WERI-Rb-1 (cell line): Measurements from ENCODE around the gene WFDC10A.
"Not testable (repeated sequence)": the region's sequence is repeated elsewhere in the genome, so short reads cannot be mapped to it uniquely, and the experiment has no call there.

ENCODE experiments used
- DNase-seq: peaks from one replicate; pipeline ENCODE4 v3.0.0-alpha.2; 2020
- H3K27ac ChIP-seq: fragments of 250-450 bp; sonication (Bioruptor Pico); 2 replicates; pipeline ENCODE4 v1.5.1; 2020; ENCODE audit warnings: mild to moderate bottlenecking, moderate library complexity
- H3K27me3 ChIP-seq: fragments of 250-450 bp; sonication (Bioruptor Pico); 2 replicates; pipeline ENCODE4 v1.5.1; 2021; ENCODE audit warnings: mild to moderate bottlenecking, low read depth, moderate library complexity; ENCODE audit not compliant: insufficient read depth, severe bottlenecking
- H3K36me3 ChIP-seq: fragments of 250-450 bp; sonication (Bioruptor Pico); 2 replicates; pipeline ENCODE4 v1.5.1; 2020; ENCODE audit warnings: mild to moderate bottlenecking, moderate library complexity
- H3K4me3 ChIP-seq: 2 replicates; pipeline ENCODE4 v1.5.1; 2011; ENCODE audit warnings: low read depth, mild to moderate bottlenecking, control low read depth, low read length
- H3K9me3 ChIP-seq: fragments of 250-450 bp; sonication (Bioruptor Pico); 2 replicates; pipeline ENCODE4 v1.5.1; 2021; ENCODE audit warnings: mild to moderate bottlenecking, moderate library complexity; ENCODE audit not compliant: severe bottlenecking
- TF ChIP-seq, protein P1 (sequence below): IDR thresholded peaks from 2 replicates; pipeline ENCODE4 v1.5.1; 2011; ENCODE audit warnings: low read depth, mild to moderate bottlenecking, control low read depth, inconsistent platforms, low read length

The WFDC10A gene

DNA sequence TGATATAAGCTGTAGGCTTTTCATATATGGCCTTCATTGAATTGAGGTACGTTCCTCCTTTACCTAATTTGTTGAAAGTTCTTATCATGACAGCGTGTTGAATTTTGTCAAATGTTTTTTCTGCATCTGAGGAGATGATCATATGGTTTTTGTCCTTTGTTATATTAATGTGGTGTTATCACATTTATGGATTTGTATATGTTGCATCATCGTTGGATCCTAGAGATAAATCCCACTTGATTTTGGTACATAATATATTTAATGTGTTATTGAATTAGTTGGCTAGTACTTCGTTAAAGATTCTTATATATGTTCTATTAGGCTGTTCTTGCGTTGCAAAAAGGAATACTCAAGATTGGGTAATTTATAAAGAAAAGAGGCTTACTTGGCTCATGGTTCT lies 10.1 kb downstream of the WFDC10A start:
- TF ChIP-seq, protein P1, sequence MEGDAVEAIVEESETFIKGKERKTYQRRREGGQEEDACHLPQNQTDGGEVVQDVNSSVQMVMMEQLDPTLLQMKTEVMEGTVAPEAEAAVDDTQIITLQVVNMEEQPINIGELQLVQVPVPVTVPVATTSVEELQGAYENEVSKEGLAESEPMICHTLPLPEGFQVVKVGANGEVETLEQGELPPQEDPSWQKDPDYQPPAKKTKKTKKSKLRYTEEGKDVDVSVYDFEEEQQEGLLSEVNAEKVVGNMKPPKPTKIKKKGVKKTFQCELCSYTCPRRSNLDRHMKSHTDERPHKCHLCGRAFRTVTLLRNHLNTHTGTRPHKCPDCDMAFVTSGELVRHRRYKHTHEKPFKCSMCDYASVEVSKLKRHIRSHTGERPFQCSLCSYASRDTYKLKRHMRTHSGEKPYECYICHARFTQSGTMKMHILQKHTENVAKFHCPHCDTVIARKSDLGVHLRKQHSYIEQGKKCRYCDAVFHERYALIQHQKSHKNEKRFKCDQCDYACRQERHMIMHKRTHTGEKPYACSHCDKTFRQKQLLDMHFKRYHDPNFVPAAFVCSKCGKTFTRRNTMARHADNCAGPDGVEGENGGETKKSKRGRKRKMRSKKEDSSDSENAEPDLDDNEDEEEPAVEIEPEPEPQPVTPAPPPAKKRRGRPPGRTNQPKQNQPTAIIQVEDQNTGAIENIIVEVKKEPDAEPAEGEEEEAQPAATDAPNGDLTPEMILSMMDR, result no peak
- no peaks in the 10 kb centered on the region for H3K36me3 ChIP-seq
- no peak for DNase-seq
- H3K27ac ChIP-seq, result no peak overlapping the region
- H3K9me3 ChIP-seq, result peaks cover 2% of the 10 kb centered on the region
- H3K4me3 ChIP-seq, result no peak overlapping the region
- H3K27me3 ChIP-seq, result no peaks in the 10 kb centered on the region

DNA sequence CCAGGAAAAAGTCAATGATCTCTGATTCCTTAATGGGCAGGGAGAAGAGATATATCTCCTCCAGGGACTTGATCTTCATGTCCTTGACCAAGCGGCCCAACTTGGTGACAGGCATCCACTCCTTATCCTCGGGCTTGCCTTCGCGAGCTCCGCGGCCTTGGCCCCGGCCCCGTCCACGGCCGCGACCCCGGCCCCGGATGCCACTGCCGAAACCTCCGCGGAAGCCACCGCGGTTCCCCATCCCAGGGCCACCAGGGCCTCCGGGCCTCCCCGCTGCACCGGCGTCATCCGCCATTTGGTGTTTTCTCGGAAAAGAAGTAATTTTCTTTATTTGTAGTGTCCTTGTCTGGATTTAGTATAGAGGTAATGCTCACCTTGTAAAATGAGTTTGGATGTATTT lies 11.5 kb downstream of the WFDC10A start:
- not testable (repeated sequence) for H3K36me3 ChIP-seq, DNase-seq, H3K9me3 ChIP-seq, H3K4me3 ChIP-seq, H3K27me3 ChIP-seq, H3K27ac ChIP-seq

DNA sequence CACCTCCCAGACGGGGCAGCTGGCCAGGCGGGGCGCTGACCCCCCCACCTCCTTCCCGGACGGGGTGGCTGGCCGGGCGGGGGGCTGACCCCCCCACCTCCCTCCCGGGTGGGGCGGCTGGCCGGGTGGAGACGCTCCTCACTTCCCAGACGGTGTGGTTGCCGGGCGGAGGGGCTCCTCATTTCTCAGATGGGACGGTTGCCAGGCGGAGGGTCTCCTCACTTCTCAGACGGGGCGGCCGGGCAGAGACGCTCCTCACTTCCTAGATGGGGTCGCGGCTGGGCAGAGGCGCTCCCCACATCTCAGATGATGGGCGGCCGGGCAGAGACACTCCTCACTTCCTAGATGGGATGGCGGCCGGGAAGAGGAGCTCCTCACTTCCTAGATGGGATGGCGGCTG lies 16.3 kb downstream of the WFDC10A start:
- H3K27me3 ChIP-seq, H3K27ac ChIP-seq, H3K36me3 ChIP-seq, H3K9me3 ChIP-seq, H3K4me3 ChIP-seq, DNase-seq: not testable (repeated sequence)

DNA sequence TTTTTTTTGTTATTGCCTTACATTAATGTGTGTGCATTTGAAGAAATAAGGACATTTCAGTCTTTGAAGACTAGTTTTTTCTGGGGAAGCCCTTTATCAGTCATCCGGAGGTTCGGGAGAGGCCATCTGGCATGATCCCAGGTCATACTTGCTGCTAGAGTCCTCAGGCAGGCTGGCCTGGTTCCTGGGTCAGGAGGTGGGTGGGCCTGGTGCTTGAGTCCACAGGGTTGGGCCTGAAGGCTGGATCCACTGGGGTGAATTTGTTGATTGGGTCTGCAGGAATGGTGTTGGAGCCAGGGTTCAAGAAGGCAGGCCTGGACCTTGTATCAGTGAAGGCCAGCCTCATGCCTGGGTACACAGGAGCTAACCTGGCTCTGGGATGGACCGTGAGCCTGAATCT lies 17.3 kb downstream of the WFDC10A start:
- Histone ChIP-seq H3K9me3 (no peaks in the 10 kb centered on the region), H3K4me3 (no peak overlapping the region), H3K36me3 (no peaks in the 10 kb centered on the region), H3K27me3 (no peaks in the 10 kb centered on the region), H3K27ac (no peak overlapping the region)
- DNase-seq, result no peak
- TF ChIP-seq, protein P1, result no peak

DNA sequence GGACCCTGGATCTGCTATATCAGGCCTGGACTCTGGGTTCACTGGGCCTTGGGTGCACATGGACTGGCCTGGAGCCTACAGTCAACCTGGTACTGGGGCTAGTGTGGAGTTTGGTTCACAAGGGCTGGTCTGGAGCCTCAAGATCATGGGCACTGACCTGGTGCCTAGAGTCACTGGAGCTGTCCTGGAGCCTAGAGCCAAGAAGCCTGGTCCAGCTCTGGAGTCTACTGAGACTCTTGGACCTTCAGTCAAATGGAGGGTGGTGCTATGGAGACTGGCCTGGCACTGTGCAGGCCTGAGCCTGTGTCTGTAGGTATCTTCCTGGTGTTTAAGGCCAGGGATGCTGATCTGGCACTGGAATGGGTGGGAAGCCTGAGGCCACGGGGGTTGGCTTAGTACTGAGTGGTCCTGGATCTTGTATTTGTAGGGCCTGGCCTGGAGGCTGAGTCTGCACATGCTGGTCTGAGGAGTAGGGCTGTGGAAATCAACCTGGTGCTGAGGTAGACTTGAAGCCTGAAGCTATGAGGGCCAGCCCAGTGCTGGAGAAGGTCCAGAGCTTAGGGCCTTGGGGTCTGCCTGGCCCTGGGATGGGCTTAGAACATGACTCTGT lies 18.0 kb downstream of the WFDC10A start:
- Histone ChIP-seq H3K27ac (no peak overlapping the region), H3K4me3 (no peak overlapping the region), H3K27me3 (no peaks in the 10 kb centered on the region), H3K36me3 (no peaks in the 10 kb centered on the region), H3K9me3 (no peaks in the 10 kb centered on the region)
- no peak for DNase-seq
- TF ChIP-seq, protein P1, result no peak

DNA sequence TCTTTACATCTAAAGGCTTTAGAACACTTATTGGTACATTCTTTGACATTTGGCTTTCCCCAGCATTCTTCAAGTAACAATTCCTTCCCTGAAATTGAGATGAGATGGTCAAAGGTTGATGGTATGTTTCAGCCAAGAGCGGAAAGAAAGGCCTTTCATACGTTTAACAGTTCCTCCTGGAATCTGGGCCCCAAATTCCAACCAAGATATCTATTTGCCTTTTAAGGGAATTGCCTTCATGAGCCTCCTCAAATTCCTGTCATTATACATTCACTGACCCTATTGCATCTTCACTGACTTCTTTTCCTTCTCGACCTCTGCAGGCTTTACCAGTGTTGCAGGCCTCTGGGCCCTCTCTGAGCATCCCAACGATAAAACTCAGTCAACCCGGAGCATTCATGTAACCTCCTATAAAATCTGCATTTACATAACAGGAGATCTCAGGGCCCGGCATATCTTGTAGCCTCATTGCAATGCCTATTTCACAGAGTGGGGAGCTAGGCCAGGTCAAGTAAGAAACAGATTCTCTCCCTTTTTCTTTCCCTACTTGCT lies 19.8 kb downstream of the WFDC10A start:
- TF ChIP-seq, protein P1, result no peak
- no peaks in the 10 kb centered on the region for H3K9me3 ChIP-seq
- no peak for DNase-seq

DNA sequence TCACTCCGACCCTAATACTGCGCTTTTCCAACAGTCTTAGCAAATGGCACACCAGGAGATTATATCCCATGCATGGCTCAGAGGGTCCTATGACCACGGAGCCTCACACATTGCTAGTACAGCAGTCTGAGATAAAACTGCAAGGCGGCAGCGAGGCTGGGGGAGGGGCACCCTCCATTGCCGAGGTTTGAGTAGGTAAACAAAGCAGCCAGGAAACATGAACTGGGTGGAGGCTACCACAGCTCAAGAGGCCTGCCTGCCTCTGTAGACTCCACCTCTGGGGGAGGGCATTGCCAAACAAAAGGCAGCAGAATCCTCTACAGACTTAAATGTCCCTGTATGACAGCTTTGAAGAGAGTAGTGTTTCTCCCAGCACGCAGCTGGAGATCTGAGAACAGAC lies 22.2 kb downstream of the WFDC10A start:
- H3K36me3 ChIP-seq, H3K9me3 ChIP-seq, H3K27ac ChIP-seq, H3K4me3 ChIP-seq, DNase-seq, H3K27me3 ChIP-seq: not testable (repeated sequence)

More for the DNA sequence above, 19.8 kb downstream of the WFDC10A start:
- H3K4me3 ChIP-seq, result no peak overlapping the region
- H3K27me3 ChIP-seq, result no peaks in the 10 kb centered on the region
- H3K27ac ChIP-seq, result no peak overlapping the region
- no peaks in the 10 kb centered on the region for H3K36me3 ChIP-seq

DNA sequence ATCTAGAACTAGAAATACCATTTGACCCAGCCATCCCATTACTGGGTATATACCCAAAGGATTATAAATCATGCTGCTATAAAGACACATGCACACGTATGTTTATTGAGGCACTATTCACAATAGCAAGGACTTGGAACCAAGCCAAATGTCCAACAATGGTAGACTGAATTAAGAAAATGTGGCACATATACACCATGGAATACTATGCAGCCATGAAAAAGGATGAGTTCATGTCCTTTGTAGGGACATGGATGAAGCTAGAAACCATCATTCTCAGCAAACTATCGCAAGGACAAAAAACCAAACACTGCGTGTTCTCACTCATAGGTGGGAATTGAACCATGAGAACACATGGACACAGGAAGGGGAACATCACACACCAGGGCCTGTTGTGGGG lies 27.5 kb downstream of the WFDC10A start:
- not testable (repeated sequence) for H3K9me3 ChIP-seq, H3K36me3 ChIP-seq, H3K4me3 ChIP-seq, H3K27ac ChIP-seq, H3K27me3 ChIP-seq, DNase-seq
